GF-D8 (cell line): ENCODE data around the gene COMP.
"Not testable (repeated sequence)": the region's sequence is repeated elsewhere in the genome, so short reads cannot be mapped to it uniquely, and the experiment has no call there.

ENCODE experiments used
- DNase-seq: peaks from one replicate; lab custom pipeline; 2025; lab: John Stamatoyannopoulos, UW

COMP gene

DNA sequence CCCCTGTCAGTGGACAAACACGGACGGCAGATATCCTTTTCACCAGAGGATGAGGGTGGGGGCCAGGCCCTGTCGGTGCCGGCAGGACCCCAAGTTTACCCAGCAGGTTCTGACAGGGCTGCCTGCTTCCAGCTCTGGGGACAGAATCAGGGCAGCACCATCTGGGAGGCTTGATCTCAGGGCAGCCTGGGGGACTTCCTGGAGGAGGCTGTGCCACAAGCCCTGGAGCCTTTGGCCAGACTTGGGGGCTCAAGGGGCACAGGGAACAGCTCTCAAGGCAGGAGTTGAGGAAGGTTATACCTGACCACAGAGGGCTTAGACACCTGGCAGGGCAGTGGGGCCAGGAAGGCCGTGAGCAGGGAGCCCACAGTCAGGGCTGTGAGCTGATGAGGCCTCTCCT is 45.2 kb downstream of the COMP start:
- DNase-seq: no peak

GRCh38 chr19:18745012-18745735 is 45.9 kb downstream of the COMP start:
- no peak for DNase-seq

- no peak for DNase-seq
Observed at GRCh38 chr19:18743784-18744418, 47.2 kb downstream of the COMP start.

DNA sequence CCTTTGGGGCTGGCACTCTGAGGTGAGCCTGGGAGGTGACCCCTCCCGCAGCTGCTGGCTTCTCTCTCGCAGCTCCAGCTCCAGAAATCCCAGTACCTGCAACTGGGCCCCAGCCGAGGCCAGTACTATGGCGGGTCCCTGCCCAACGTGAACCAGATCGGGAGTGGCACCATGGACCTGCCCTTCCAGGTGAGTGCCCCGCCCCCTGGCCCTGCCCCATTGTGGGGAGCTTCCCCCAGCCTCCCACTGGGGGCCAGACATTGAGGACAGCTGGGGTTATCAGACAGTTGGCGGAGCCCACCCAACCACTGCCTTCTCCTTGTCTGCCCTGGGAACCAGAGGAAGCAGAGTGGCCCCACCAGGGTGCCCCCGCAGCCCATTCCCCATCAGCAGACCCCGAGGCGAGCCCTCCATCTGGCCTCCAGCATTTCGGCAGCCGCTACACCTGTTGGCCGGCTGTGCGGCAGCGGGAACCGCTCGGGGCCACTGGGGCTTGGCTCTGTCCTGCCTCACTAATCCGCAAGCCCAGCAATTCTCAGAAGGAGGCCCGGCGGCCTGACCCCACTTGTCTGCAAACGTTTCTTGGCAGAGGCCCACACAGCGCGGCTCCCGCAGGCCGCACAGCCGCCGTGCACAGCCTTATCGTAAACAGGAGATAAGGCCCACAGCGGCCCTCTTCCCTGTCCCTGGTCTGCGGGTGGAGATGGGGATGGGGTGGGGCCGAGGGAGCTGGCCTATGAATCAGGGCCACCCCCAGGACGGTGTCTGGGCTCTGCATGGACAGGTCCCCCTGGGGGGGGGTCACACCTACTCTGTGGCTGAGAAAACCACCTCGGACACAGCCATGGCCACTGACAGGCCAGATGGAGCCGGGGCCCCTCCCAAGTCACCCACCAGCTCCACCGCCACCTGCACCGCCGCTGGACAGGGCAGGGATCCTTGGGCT is 48.0 kb downstream of the COMP start:
- no peak for DNase-seq

DNA sequence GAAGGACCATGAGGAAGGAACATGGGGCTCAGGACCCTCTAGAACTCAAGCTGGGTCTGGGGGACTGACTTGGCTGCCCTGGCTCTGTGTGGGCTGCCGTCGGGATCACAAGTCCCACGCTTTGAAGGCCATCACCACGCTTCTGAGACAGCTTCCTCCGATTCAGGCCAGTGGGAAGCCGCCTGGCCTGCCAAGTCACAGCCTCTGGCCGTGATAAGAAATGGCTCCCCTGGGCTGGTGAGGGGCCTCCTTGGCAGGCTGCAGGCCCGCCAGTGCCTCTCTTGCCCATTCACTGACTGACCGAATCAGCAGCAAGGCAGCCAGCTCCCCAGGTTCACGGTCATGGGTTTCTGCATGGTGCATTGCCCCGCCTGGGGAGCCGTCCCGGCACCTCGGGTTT is 48.8 kb downstream of the COMP start:
- no peak for DNase-seq

DNA sequence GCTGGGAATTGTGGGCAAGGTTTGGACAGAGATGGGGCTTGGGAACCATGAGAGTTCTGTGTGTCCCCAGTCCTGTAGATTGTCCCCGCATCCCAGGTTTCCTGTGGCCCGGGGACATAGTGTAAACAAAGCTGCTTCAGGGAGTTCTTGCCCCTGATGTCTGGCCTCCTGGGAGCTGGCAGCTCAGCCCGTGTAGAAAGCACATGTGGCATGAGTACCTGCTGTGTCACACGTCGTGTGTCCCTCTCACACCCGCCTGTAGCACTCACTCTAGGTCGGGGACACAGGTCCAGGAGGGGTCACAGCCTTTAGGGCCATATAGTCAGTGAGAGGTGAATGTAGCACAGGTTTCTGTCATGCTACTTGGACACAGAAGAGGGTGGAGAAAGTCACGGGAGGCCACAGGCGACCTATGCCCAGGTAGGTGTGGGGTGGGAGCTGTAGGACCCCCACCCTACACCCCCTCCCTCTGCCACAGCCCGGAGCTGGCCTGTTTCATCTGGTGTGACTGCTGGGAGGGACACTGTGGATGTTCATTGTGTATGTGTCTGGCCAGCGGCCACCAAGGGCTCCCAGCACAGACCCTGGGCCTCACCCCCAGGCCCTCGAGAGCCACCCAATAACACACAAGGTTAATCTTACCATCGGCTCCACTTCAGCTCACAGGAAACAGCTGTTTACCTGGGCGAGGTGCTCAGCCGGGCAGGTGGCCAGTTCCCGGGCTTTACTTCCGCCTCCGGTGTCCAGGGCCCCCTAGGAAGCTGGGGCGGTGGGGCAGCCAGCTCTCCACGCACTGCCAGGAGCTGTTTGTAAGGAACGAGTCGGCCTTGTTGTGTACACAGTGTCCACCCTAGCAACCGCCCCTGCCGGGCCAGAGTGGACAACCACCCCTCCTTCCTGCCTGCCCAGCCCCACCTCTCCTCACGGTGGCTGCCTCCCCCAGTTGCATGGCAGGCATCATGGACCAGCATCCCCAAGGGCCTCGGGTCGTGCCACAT is 49.7 kb downstream of the COMP start:
- DNase-seq: no peak

DNA sequence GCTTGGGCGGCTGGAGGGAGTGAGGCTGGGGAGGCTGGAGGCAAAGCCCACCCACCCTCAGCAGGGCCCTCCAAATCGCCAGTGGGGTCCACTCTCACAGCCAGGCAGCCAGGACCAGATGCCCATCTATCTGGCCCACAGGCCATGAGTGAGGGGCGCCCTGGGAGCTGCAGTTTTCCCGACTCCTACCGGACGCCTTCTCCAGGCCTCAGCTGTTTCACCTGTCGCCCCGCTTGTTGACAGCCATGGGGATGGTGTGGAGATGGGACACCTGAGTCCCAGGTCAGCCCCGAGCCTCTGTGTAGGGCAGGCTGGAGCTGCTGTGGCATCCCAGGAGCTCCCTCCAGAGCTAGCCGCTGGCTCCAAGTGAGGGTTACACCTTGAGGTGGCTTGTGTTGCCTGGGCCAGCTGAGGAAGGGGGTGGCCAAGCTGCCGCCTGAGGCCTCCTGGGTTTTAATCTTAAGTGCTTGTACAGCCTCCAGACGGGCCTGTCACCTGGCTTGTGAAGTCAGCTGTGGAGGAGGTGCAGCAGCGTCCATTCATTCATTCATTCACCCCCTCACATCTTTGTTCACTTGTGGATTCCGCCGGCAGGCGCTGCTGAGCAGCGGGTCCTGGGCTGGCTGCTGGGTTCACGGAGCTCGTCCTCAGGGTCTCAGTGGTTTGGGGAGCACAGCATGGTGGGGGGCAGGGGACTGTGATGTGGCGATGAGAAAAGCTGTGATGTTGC is 52.0 kb downstream of the COMP start:
- DNase-seq: no peak

DNA sequence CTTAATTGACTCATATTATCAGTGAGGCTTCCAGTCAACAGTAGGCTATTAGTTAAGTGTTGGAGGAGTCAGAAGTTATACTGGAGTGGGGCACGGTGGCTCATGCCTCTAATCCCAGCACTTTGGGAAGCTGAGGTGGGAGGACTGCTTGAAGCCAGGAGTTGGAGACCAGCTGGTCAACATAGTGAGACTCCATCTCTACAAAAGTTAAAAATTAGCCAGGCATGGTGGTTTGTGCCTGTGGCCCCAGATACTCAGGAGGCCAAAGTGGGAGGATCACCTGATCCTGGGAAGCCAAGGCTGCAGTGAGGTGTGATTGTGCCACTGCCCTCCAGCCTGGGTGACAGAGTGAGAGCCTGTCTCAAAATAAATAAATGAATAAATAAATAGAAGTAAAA is 53.2 kb downstream of the COMP start:
- no peak for DNase-seq

- DNase-seq: no peak
Observed at GRCh38 chr19:18737337-18737953, 53.7 kb downstream of the COMP start.

GRCh38 chr19:18736415-18737336 is 54.4 kb downstream of the COMP start:
- DNase-seq: no peak

- no peak for DNase-seq
Observed at GRCh38 chr19:18735752-18736151, 55.4 kb downstream of the COMP start.

DNA sequence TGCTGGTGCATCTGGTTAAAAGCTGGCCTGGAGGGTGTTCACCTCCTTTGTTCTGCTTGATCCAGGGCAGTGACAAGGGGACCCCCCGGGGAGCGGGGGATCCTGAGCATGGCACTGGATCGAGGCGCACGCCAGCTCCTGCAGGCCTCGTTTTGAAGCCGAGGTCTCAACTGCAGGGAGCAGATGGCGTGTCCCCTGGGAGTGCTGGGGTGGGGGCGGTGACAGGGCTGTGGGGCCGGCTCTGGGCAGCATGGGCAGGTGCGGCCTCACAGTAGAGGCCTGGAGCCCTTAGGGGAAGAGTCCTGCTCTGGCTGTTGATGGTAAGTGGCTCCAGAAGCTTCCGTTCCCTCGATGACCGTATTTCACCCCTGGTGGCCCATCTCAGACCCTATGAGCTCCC is 55.8 kb downstream of the COMP start:
- no peak for DNase-seq

DNA sequence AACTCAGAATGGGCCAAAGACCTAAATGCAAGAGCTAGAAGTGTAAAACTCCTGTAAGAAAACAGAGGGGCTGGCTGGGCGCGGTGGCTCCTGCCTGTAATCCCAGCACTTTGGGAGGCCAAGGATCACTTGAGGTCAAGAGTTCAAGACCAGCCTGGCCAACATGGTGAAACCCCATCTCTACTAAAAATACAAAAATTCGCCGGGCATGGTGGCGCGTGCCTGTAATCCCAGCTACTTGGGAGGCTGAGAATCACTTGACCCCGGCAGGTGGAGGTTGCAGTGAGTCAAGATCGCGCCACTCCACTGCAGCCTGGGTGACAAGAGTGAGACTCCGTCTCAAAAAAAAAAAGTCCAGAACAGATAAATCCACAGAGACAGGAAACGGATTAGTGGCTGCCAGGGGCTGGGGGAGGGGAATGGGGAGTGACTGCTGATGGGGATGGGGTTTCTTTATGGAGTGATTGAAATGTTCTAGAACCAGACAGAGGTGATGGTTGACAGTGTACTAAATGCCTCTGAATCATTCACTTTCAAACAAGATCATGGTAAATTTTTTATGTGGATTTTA is 57.3 kb downstream of the COMP start:
- not testable (repeated sequence) for DNase-seq

DNA sequence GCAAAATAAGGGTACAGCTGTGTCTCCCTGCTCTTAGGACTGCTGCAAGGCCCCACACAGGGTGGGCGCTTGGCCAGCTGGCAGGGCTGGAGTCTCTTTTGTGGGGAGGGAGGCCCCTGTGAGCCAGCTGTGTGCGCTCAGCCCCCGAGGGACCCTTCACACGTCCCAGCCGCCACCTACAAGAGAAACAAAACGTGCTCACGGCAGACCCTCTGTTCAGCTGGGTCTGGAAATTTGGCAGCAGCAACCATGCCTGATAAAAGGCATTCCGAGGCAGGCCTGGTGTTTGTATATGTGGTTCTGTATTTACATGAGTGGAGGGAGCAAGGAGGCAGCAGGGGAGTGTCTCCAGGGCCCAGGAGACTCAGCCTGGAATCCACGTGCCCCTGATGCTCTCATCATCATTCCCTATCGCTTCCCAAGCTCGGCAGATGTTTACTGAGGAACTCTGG is 57.9 kb downstream of the COMP start:
- DNase-seq: no peak
